ENCODE results near the gene FAM43B. TPM values are rescaled to one million over a fixed set of nuclear protein-coding genes. Genes with fewer than 3 reads are reported as not detected.

Gene FAM43B, protein sequence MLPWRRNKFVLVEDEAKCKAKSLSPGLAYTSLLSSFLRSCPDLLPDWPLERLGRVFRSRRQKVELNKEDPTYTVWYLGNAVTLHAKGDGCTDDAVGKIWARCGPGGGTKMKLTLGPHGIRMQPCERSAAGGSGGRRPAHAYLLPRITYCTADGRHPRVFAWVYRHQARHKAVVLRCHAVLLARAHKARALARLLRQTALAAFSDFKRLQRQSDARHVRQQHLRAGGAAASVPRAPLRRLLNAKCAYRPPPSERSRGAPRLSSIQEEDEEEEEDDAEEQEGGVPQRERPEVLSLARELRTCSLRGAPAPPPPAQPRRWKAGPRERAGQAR
- total RNA-seq (1 to 10 TPM in 1 of 4 donors, under 1 TPM in 3; 0.25 to 1.2 (median 0.56) TPM), polyA plus RNA-seq (under 1 TPM; 0.05 to 0.74 (median 0.08) TPM)
- long read RNA-seq, donor 1, partial matches to known transcripts, result 0 of 1 reads
- long read RNA-seq, donor 1, other reads (novel, unspliced or antisense), result 0 of 1 reads
- long read RNA-seq, donor 2, partial matches to known transcripts, result 0 of 3 reads
- long read RNA-seq, donor 2, other reads (novel, unspliced or antisense), result 0 of 3 reads

DNA sequence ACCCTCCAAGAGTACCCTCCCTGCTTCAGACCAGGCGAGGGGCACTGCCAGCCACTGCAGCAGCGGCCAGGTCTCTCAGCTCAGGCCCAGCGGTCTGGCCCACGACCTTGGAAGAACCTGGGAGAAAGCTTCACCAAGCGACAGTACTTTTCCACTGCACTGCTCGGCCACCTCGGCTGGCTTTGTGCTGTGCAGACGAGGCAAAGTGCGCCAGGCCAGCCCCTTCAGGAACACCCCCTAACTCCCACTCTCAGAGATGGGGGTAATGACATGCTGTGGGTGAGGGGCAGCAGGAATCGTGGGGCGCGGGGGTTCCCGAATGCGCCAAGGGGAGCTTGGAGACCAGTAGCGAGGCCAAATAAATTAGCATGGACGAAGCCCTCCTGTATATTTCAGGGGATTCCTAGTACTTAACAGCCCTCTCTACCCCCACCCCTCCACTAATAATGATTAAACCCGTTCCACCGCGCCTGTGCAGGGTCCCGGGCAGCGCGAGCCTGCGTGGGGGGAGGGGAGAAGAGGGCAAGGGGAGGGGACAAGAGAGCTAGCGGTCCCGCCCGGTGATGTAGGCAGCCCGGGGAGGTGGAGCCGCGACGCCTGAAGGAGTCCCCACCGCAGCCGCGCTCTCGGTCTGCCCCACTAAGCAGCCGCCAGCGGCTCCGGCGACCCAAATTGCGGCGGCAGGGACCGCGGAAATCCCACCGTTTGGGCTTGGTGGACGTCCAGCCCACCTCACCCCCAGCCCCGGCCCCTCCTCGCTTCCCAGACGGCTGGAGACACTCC lies at the start of gene FAM43B:
FAM43B (plus strand) TSS at position 629 of the 783 bp plus-strand sequence. CDS start 401 bp downstream, outside the sequence.
- no peak within 1 kb of the TSS for H3K27ac ChIP-seq

GRCh38 chr1:20505488-20505887 lies 46.9 kb upstream of the FAM43B start:
- no peak for DNase-seq
- Histone ChIP-seq H3K27ac (no peak overlapping the region), H3K4me3 (no peak overlapping the region), H3K9me3 (no peaks in the 10 kb centered on the region), H3K4me1 (peaks cover 35% of the 10 kb centered on the region), H3K36me3 (ENCODE audit: insufficient read depth in 1 of 2, low read depth in 1 of 2) (peaks cover 3 to 45% of the 10 kb centered on the region in 2 donors), H3K27me3 (ENCODE audit: insufficient read depth in 3 of 3, low read length in 2 of 3) (no peaks in the 10 kb centered on the region)
- WGBS, 3 donors, result 83 to 88% (median 85%) methylated on average over 1 of the region's 1 CpG
- TF ChIP-seq, protein P1, sequence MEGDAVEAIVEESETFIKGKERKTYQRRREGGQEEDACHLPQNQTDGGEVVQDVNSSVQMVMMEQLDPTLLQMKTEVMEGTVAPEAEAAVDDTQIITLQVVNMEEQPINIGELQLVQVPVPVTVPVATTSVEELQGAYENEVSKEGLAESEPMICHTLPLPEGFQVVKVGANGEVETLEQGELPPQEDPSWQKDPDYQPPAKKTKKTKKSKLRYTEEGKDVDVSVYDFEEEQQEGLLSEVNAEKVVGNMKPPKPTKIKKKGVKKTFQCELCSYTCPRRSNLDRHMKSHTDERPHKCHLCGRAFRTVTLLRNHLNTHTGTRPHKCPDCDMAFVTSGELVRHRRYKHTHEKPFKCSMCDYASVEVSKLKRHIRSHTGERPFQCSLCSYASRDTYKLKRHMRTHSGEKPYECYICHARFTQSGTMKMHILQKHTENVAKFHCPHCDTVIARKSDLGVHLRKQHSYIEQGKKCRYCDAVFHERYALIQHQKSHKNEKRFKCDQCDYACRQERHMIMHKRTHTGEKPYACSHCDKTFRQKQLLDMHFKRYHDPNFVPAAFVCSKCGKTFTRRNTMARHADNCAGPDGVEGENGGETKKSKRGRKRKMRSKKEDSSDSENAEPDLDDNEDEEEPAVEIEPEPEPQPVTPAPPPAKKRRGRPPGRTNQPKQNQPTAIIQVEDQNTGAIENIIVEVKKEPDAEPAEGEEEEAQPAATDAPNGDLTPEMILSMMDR (IDR thresholded peaks at IDR 0.05), result no peak
- intact Hi-C loops (cut with DNase I), result no loop called here
- no peak for ATAC-seq

More for the DNA sequence above, at the start of gene FAM43B:
- DNase-seq (peak; percentile 82 to 83), ATAC-seq (peak; percentile 60 to 88 (median 84))
- Histone ChIP-seq H3K4me1 (peaks cover 7% of the 10 kb centered on the region), H3K27me3 (ENCODE audit: insufficient read depth in 3 of 3, low read length in 2 of 3) (peaks cover 2 to 68% (median 7%) of the 10 kb centered on the region in 3 donors), H3K4me3 (peak within 1 kb of the TSS; percentile 52), H3K9me3 (no peaks in the 10 kb centered on the region), H3K36me3 (ENCODE audit: insufficient read depth in 1 of 2, low read depth in 1 of 2) (no peaks in the 10 kb centered on the region)
- 3 to 5% (median 3%) methylated on average over 38 to 47 of the region's 47 CpGs for whole genome bisulfite sequencing, 3 donors
- TF ChIP-seq, protein P1 (IDR thresholded peaks at IDR 0.05), result no peak
- intact Hi-C loops (cut with DNase I), result no loop called here

DNA sequence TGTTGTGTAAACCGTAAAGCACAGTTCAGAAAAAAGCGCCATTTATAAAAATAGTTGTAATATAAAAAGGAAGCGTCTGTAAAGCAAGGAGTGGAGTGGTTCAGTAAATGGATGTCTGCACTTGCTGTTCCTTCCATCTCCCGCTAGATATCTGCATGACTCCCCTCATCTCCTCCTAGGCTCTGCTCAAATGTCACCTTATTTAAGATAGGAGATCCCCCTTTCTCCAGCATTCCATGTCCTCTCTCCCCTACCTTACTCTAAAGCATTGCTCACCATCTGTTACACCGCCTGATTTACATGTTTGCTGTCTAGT lies 45.2 kb upstream of the FAM43B start:
- DNase-seq (no peak), ATAC-seq (peak; percentile 3 to 36 (median 11))
- Histone ChIP-seq H3K27ac (peak overlapping the region; percentile 91), H3K27me3 (ENCODE audit: insufficient read depth in 3 of 3, low read length in 2 of 3) (peaks cover 0 to 3% (median 0%) of the 10 kb centered on the region in 3 donors), H3K4me1 (peaks cover 35% of the 10 kb centered on the region), H3K9me3 (no peaks in the 10 kb centered on the region), H3K36me3 (ENCODE audit: insufficient read depth in 1 of 2, low read depth in 1 of 2) (peaks cover 3 to 28% of the 10 kb centered on the region in 2 donors), H3K4me3 (peak overlapping the region; percentile 79)
- intact Hi-C loops (cut with DNase I), result no loop called here
- TF ChIP-seq, protein P1 (IDR thresholded peaks at IDR 0.05), result no peak
- 27 to 35% (median 30%) methylated on average over 5 of the region's 5 CpGs for WGBS, 3 donors

DNA sequence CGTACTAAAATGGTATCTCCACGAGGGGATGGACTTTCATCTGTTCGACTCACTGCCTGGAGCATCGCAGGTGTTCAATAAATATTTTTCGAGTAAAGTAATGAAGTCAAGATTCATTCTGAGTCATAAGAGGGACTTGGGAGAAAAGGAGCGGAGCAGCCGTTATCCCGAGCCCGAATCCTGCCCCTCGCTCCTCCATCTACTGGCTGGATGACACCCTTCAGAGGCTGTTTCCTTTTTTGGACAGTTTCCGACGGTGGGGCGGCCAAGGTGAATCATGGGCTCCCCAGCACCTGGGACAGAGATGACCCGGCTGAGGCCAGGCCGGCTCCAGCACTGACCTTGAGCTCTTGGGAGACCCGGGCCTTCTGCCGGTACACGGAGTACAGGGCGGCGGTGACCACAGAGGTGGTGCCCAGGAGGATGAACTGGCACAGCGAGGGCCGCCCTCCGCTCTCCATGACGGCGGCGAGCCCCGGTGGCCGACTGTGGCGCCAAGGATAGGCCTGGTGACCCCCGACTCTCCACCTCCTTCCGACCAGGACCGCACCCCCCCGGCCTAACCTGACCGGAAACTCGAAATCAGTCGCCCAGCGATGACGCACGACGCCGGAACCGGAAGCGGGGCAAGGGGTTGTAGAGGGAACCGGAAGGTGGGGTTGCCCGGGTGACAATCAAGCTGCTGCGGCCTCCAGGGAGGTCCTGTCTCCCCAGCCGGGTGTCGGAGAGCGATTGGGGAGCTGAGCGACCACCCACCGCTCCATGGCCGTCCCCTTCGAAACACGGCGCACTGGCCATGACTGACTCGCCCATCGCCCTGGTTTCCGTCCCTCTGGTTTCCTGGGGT lies 44.6 kb upstream of the FAM43B start, which contains the start of gene MUL1:
MUL1 (minus strand) TSS at position 588 of the 847 bp plus-strand sequence; CDS start at position 461, 127 bp downstream.
- peaks cover 35% of the 10 kb centered on the region for H3K4me1 ChIP-seq
- H3K27me3 ChIP-seq (ENCODE audit: insufficient read depth in 3 of 3, low read length in 2 of 3), result peaks cover 0 to 3% (median 0%) of the 10 kb centered on the region in 3 donors
- TF ChIP-seq, protein P1 (IDR thresholded peaks at IDR 0.05), result no peak
- 0% methylated on average over 51 to 58 of the region's 58 CpGs for WGBS, 3 donors
- DNase-seq (peak; percentile 98), ATAC-seq (peak; percentile 98 to 99 (median 98))
- peak within 1 kb of the TSS; percentile 91 for H3K27ac ChIP-seq
- intact Hi-C loops (cut with DNase I), result no loop called here
- H3K4me3 ChIP-seq, result peak within 1 kb of the TSS; percentile 79
- H3K36me3 ChIP-seq (ENCODE audit: insufficient read depth in 1 of 2, low read depth in 1 of 2), result peaks cover 3 to 22% of the 10 kb centered on the region in 2 donors
- no peaks in the 10 kb centered on the region for H3K9me3 ChIP-seq

Measured in psoas muscle (tissue), 8 donors.